Measurements from ENCODE around the gene FRMD4A.

FRMD4A gene

DNA sequence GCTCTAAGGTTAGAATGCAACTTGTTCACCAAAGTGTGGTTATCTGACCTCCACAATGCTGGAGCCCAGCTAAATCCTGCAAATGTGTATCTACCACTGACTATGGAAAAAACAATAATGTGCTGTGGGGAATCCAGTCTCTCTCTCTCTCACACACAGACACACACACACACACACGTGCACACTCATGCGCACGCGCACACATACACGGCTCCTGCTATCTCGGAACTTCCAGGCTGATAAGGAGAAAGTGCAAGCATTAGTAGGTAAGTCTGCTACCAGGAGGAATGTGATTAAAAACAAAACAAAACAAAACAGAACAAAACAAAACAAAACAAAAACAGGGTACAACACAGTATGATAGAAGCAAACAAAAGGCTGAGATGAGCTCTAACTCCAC, 205.2 kb downstream of the FRMD4A start:
- no peaks in the 10 kb centered on the region for H3F3A ChIP-seq (ENCODE audit: insufficient read depth, low read length)
- no peaks in the 10 kb centered on the region for H3K27me3 ChIP-seq (replicated peaks; ENCODE audit: insufficient read depth, low read length)
- H3K9ac ChIP-seq (ENCODE audit: low read length), result no peak overlapping the region
- TF ChIP-seq EZH2phosphoT487 (IDR thresholded peaks at IDR 0.05; ENCODE audit: low read length), result no peak
- TF ChIP-seq, protein P1, sequence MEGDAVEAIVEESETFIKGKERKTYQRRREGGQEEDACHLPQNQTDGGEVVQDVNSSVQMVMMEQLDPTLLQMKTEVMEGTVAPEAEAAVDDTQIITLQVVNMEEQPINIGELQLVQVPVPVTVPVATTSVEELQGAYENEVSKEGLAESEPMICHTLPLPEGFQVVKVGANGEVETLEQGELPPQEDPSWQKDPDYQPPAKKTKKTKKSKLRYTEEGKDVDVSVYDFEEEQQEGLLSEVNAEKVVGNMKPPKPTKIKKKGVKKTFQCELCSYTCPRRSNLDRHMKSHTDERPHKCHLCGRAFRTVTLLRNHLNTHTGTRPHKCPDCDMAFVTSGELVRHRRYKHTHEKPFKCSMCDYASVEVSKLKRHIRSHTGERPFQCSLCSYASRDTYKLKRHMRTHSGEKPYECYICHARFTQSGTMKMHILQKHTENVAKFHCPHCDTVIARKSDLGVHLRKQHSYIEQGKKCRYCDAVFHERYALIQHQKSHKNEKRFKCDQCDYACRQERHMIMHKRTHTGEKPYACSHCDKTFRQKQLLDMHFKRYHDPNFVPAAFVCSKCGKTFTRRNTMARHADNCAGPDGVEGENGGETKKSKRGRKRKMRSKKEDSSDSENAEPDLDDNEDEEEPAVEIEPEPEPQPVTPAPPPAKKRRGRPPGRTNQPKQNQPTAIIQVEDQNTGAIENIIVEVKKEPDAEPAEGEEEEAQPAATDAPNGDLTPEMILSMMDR (IDR thresholded peaks at IDR 0.05; ENCODE audit: low read length), result no peak
- no peak for TF ChIP-seq EZH2 (optimal IDR thresholded peaks at IDR 0.05; ENCODE audit: low read depth, low read length)
- H3K9me2 ChIP-seq (replicated peaks; ENCODE audit: insufficient read depth, low read length), result no peaks in the 10 kb centered on the region
- H3K4me1 ChIP-seq (ENCODE audit: low read length), result no peaks in the 10 kb centered on the region
- H3K9me3 ChIP-seq (replicated peaks; ENCODE audit: insufficient read depth, low read length), result no peaks in the 10 kb centered on the region
- no peak overlapping the region for H3K4me2 ChIP-seq (ENCODE audit: low read depth, low read length)
- no peak overlapping the region for H2AFZ ChIP-seq (ENCODE audit: low read length)
- no peak overlapping the region for H3K4me3 ChIP-seq (ENCODE audit: low read length)
- no peak overlapping the region for H3K27ac ChIP-seq (ENCODE audit: low read length)
- DNase-seq, result no peak
- H3K79me2 ChIP-seq (ENCODE audit: low read length), result no peaks in the 10 kb centered on the region
- H4K20me1 ChIP-seq (ENCODE audit: insufficient read depth, low read length), result no peaks in the 10 kb centered on the region
- H3K36me3 ChIP-seq (replicated peaks; ENCODE audit: insufficient read depth, low read length), result no peaks in the 10 kb centered on the region

DNA sequence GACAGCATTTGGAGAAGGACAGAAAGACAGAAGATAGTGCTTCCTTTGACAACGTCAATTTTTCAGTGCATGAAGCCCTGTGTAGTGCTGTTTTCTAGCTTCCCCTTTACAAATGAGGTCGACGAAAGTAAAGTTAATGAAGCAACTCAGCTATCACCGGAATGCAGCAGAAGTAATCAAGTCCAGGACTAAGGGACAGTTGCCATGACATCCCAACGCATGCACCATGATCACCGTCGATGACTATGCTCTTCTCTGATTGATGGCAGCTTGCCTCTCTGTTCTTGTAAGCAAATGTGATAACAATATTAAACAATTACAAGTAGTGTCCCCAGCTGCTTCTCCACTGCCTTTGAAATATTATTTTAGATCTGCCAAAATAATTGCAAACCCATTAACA, 205.8 kb downstream of the FRMD4A start:
- Histone ChIP-seq H3K27ac (ENCODE audit: low read length) (no peak overlapping the region), H3K9me2 (replicated peaks; ENCODE audit: insufficient read depth, low read length) (no peaks in the 10 kb centered on the region), H3K4me1 (ENCODE audit: low read length) (no peaks in the 10 kb centered on the region), H3K27me3 (replicated peaks; ENCODE audit: insufficient read depth, low read length) (no peaks in the 10 kb centered on the region), H3K9me3 (replicated peaks; ENCODE audit: insufficient read depth, low read length) (no peaks in the 10 kb centered on the region), H3K79me2 (ENCODE audit: low read length) (no peaks in the 10 kb centered on the region), H3K36me3 (replicated peaks; ENCODE audit: insufficient read depth, low read length) (no peaks in the 10 kb centered on the region), H3K4me3 (ENCODE audit: low read length) (no peak overlapping the region), H2AFZ (ENCODE audit: low read length) (no peak overlapping the region), H3F3A (ENCODE audit: insufficient read depth, low read length) (no peaks in the 10 kb centered on the region), H3K9ac (ENCODE audit: low read length) (no peak overlapping the region), H3K4me2 (ENCODE audit: low read depth, low read length) (no peak overlapping the region), H4K20me1 (ENCODE audit: insufficient read depth, low read length) (no peaks in the 10 kb centered on the region)
- TF ChIP-seq, protein P1 (IDR thresholded peaks at IDR 0.05; ENCODE audit: low read length), result no peak
- DNase-seq, result no peak

DNA sequence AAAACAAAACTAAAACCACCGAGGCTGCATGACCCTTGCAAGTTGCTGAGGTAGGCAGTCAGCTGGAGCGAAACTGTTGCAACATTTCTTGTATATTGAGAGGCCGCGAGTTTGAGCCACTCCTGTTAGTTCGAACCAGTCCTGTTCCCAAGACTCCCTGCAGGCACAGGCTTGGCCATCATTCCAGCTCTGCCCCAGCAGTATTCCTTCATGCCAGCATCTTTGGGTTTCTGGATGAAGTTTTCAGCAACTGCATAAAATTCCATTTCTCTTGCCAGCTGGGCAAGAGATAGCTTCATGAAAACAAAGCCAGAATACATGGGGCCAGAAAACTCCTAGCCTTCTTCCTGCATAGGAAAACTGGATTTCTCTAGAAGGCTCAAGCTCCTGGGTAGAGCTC, 207.6 kb downstream of the FRMD4A start:
- H3K4me2 ChIP-seq (ENCODE audit: low read depth, low read length), result no peak overlapping the region
- no peaks in the 10 kb centered on the region for H3K9me2 ChIP-seq (replicated peaks; ENCODE audit: insufficient read depth, low read length)
- H2AFZ ChIP-seq (ENCODE audit: low read length), result no peak overlapping the region
- H3K9ac ChIP-seq (ENCODE audit: low read length), result no peak overlapping the region
- no peaks in the 10 kb centered on the region for H3F3A ChIP-seq (ENCODE audit: insufficient read depth, low read length)
- no peak for DNase-seq
- H4K20me1 ChIP-seq (ENCODE audit: insufficient read depth, low read length), result no peaks in the 10 kb centered on the region
- H3K9me3 ChIP-seq (replicated peaks; ENCODE audit: insufficient read depth, low read length), result no peaks in the 10 kb centered on the region
- H3K36me3 ChIP-seq (replicated peaks; ENCODE audit: insufficient read depth, low read length), result no peaks in the 10 kb centered on the region
- no peaks in the 10 kb centered on the region for H3K4me1 ChIP-seq (ENCODE audit: low read length)
- TF ChIP-seq EZH2 (optimal IDR thresholded peaks at IDR 0.05; ENCODE audit: low read depth, low read length) (no peak), EZH2phosphoT487 (IDR thresholded peaks at IDR 0.05; ENCODE audit: low read length) (no peak)
- TF ChIP-seq, protein P1 (IDR thresholded peaks at IDR 0.05; ENCODE audit: low read length), result no peak
- H3K4me3 ChIP-seq (ENCODE audit: low read length), result no peak overlapping the region
- H3K27ac ChIP-seq (ENCODE audit: low read length), result no peak overlapping the region
- no peaks in the 10 kb centered on the region for H3K79me2 ChIP-seq (ENCODE audit: low read length)
- H3K27me3 ChIP-seq (replicated peaks; ENCODE audit: insufficient read depth, low read length), result no peaks in the 10 kb centered on the region

Data from MM.1S (cell line).